GM21526 (cell line): Measurements from ENCODE around the gene ZNF786.
A peak's percentile ranks its signal among the peaks of the same experiment; 100 is the strongest.
"Not testable (repeated sequence)": the region's sequence is repeated elsewhere in the genome, so short reads cannot be mapped to it uniquely, and the experiment has no call there.

ENCODE experiments used
- ATAC-seq: cut with Tn5 transposase; IDR thresholded peaks from one replicate; pipeline ENCODE4 v1.9.1; 2021; ENCODE audit warnings: moderate library complexity; ENCODE audit not compliant: unreplicated experiment, low FRiP score

Gene ZNF786

DNA sequence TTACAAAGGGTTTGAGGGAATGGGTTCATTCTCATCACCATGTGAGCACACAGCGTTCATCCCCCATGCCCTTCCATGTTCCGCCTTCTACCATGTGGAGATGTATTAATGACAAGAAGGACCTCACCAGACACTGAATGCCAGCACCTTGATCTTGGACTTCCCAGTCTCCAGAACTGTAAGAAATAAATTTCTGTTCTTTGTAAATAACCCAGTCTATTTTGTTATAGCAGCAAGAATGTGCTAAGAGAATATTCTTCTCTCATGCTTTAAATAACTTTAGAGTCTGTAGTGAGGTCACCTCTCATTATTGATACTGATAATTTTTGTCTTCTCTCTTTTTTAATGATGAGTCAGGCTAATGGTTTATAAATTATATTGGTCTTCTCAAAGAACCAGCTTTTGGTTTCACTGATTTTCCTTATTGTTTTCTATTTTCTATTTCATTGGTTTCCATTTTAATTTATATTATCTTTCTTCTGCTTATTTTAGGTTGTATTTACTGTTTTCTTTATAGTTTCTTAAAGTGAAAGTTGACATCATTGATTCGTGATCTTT is 59.1 kb downstream of the ZNF786 start:
- no peak for ATAC-seq

- not testable (repeated sequence) for ATAC-seq
These were observed 60.1 kb downstream of the ZNF786 start for GRCh38 chr7:149030439-149030838.

DNA sequence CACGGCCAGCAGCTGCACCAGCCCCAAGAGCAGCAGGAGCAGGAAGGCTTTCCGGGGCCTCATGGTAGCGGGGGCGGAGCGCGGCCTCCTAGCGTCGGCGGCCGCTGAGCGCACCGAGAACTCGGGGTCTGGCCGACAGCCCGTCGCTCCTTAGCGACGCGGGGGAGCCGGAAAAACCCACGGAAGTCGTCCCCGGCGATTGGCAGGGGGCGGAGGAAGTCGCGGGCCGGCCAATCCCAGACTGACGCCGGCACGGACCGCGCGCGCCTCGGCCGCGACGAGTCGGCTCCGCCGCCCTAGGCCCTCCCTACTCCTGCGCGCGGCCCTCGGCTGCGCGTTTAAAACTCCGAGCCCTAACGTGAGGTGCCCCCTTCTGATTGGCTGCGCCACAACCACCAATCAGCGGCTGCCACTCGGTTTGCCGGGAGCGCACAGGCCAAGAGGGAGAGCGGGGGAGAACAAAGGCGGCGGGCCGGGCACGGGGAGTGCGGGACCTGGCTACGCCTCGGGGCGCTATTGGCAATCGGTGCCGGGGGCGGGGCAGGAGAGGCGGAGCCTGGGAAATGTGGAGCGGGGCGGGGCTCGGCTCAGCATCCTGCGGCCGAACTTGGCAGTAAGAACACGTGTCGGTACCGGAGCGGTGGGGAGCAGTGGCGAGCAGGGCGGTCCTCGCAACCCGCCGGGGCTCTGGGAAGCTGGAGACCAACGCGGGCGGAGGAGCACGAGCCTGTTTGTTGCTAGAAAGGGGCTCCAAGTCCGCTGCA is 62.0 kb downstream of the ZNF786 start, which contains the start of gene PDIA4:
Gene PDIA4 (minus strand): TSS at position 160 of the 764 bp plus-strand sequence. CDS start 97 bp downstream, at position 63.
- ATAC-seq, result peak; percentile 92

DNA sequence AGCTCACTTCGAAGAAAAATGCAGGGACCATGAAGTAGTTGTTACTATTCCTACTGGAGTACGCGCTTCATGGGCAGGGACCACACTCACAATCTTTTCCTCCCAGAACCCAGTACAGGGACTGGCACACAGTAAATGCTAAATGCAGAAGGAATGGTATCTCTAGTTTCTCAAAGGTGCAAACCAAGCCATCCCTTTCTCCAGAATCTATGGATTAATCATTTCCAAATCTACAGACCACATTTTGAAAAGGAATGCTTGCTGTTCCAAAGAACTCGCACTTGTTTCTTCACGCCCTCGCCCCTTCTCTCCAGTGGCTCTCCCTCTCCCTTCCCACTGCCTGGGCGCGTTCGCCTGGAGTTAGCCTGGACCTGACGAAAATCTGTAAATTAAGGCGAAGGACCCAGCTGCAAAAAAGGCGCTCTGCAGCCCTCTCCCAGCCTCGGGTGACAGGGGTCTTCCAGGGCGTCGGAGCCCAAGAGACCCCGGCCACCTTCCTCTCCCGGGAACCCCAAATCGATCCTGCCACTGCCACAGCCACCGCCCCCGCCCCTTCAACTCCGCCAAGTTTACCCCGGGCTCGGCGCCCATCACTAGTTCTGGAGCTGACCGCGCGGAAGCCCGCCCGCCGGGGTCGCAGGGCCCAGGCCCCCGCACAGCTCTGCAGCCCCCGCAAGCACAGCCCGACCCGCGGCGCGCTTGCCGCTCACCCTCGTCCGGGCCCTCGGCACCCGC is 62.7 kb downstream of the ZNF786 start:
- no peak for ATAC-seq

- ATAC-seq, result no peak
These were observed 63.5 kb downstream of the ZNF786 start for GRCh38 chr7:149027055-149027454.

DNA sequence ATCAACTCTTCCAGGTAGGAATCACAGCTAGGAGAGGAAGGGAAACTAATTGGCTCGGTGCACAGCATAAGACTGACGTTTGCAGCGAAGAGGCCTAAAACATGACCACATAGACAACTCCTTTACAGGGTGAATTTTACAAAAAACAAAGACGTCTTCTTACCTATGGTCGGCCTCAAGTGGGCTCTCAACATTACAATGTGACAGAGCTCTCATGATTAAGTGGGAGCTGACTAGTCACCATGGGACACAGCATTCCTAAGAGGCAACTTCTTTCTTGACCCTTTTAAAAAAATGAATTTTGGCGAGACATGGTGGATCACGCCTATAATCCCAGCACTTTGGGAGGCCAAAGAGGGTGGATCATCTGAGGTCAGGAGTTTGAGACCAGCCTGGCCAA is 66.9 kb downstream of the ZNF786 start:
- ATAC-seq, result no peak

GRCh38 chr7:149022756-149023360 is 67.7 kb downstream of the ZNF786 start:
- ATAC-seq, result no peak

DNA sequence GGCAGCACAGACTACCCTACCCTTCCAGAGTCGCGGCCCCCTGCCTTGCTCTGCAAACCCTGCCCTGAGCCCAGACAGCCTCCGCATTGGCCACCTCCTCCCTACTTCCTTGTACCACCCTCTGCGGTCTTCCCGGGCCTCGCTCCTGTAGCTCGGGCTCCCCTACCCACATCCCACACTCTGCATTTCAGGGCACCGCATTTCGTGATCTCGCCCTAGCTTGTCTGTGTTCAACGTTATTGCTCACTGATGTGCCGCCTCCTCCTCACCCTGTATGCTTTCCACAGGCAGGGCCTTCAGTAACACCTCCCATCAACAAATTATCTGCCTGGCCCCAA is 68.8 kb downstream of the ZNF786 start:
- no peak for ATAC-seq

DNA sequence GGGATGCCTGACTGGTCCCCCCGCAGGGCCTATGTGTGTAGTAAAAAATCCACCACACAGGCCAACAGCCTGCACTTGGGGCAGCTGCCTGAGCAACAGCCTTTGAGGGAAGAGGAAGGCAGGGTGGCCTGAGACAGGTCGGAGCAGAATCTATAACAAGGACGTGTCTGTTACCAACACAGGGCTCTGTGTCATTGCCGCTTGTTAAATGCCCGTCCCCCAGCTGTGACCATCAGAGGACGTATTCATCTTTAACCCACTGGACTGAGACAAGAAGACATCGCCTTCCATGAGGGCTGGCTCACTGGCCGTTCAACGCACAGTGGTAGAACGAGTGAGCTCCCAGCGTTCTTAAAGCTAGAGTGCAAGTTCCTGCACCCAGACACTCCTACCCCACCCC is 70.0 kb downstream of the ZNF786 start:
- no peak for ATAC-seq
